ENCODE results near the gene REXO4.
"Not testable (repeated sequence)": the region's sequence is repeated elsewhere in the genome, so short reads cannot be mapped to it uniquely, and the experiment has no call there.

REXO4 gene

GRCh38 chr9:133417541-133418461, at the start of gene REXO4:
TSS of gene REXO4 (minus strand) at chr9:133418010. CDS start at chr9:133417844, 166 bp downstream.
- DNase-seq (ENCODE audit: low spot score) (peak; percentile 61), FAIRE-seq (no peak)

DNA sequence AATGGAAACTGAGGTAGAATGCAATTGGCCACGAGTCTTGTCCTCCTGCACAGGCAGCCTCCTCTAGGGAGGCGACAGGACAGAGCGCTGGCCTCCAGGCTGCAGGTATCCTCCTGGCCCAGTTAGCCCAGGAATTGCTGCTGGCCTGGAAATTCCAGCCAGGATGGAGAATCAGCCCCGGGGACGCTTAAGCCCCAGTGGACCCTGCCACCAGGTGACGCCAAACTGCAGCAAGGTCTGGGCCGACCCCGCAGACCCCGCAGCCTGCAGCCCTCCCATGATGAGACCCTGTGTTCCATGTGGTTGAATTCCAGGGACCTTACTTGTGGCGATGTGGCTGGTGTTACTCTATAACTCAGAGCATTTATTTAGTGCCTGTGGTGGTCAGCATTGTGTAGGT, 49.3 kb upstream of the REXO4 start:
- DNase-seq (ENCODE audit: low spot score) (no peak), FAIRE-seq (no peak)

DNA sequence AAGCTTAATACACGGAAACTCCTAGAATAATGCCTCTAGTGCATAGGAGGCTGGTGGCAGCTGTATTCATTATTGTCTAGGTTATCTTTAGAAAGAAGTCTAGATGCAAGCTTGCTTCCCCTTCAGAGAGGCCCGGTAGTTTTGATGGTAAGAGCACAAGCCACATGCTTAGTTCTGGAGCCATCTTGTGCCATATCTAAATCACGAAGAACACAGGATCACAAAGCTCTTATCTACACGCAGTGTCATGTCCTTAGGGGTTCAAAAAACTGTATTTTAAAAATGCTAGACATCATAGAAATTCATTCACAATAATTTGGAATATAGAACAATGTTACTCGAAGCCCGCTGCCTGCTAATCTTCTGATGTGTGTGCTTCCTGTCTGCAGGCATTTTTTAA, 48.2 kb upstream of the REXO4 start:
- FAIRE-seq (no peak), DNase-seq (ENCODE audit: low spot score) (no peak)

- DNase-seq (ENCODE audit: low spot score) (no peak), FAIRE-seq (no peak)
Observed at GRCh38 chr9:133464638-133465037, 46.8 kb upstream of the REXO4 start.

DNA sequence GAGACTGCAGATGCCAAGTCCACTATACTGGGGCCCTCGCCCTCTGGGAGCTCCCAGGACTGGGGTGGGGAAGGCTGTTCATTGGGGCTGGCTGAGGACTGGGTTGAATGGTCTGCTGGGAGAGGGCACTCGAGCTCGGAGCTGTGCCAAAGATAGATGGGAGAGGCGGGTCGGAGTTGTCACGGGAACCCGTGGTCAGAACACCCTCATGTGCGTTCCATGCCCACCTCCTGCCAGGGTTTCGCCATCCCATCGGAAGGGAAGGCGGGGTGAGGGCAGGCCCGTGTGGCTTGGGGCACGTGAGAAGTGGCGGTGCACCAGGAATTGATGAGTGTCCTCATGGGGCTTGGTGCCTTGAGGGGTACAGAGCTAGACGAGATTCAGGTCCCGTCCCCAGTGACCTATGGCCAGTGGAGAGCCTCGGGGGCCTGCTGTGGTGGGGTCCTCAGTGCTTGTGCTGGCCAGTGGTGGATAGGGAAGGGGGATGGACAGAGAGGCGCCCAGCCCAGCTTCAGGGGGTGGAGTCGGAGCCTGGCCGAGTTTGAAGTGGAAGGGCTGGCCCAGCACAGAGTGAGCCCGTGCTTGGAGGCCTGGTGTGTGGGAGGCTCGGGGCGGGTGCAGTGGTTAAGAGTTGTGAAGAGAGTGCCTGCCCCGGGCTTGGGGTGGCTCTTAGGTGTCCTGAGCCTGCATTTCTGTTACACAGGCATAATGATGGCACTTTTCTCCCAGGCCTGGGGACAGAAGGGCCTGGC, 46.2 kb upstream of the REXO4 start:
- no peak for DNase-seq (ENCODE audit: low spot score)
- no peak for FAIRE-seq

GRCh38 chr9:133463234-133463863, 45.5 kb upstream of the REXO4 start:
- no peak for FAIRE-seq
- no peak for DNase-seq (ENCODE audit: low spot score)

GRCh38 chr9:133461975-133462374, 44.2 kb upstream of the REXO4 start:
- no peak for FAIRE-seq
- DNase-seq (ENCODE audit: low spot score), result no peak

DNA sequence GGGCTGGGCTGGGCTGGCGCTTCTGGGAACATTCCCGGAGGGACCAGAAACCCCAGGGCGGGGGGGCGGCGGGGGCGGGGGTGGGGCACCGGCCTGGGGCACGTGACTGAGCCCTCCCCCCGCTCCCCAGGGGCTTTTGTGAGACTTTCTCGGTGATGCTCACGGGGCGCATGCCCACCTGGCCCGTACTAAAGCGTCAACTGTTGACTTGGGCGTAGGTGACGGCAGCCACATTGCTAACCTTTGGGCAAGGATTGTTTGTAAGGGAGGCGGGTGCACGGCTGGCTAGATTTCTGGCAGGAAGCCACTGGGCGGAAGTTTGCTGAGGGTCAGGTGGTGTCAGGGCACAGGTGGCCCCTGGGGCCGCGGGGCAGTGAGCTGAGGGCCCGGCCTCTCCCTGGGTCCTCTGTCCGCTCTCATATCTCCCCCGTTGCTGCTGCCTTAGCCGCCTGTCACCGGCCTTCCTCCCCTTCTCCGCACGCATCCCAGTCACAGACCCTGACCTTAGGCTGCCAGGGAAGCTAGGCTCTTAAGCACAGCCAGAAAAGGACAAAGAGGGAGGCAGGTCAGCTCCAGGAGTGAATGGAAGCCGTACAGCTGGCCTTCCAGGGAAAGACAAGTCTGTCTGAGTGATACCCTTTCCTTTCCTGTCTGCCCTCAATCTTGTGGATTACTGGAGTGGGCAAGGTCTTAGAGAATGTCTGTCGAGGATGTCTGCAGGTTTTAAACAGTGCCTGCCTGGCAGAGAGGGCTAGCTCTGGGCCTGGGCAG, 42.8 kb upstream of the REXO4 start:
- DNase-seq (ENCODE audit: low spot score) (no peak), FAIRE-seq (no peak)

- peak; percentile 83 for DNase-seq (ENCODE audit: low spot score)
- peak; percentile 53 for FAIRE-seq
Observed at GRCh38 chr9:133459476-133460404, 41.9 kb upstream of the REXO4 start, which contains the start of gene CACFD1. TSS of gene CACFD1 (plus strand) at chr9:133459978. CDS start at chr9:133460067, 89 bp downstream.

DNA sequence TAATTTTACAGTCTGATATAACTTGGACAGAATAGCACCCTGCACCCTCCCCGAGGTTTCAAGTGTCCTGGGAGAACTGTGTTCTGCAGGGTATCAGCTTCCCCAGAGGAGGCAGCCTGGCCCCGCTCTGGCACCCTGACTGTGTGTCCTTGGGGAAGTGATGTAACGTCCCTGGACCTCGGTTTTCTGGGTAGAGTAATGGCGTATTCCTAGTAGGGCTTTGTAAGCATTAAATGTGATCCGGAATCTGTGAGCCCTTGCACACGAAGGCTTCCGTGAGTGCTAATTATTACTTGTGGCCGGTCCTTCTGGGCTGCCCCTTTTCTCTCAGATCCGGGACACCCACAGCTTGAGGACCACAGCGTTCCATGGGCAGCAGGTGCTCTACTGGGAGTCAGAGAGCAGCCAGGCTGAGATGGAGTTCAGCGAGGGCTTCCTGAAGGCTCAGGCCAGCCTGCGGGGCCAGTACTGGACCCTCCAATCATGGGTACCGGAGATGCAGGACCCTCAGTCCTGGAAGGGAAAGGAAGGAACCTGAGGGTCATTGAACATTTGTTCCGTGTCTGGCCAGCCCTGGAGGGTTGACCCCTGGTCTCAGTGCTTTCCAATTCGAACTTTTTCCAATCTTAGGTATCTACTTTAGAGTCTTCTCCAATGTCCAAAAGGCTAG, 41.0 kb upstream of the REXO4 start:
- no peak for DNase-seq (ENCODE audit: low spot score)
- no peak for FAIRE-seq

DNA sequence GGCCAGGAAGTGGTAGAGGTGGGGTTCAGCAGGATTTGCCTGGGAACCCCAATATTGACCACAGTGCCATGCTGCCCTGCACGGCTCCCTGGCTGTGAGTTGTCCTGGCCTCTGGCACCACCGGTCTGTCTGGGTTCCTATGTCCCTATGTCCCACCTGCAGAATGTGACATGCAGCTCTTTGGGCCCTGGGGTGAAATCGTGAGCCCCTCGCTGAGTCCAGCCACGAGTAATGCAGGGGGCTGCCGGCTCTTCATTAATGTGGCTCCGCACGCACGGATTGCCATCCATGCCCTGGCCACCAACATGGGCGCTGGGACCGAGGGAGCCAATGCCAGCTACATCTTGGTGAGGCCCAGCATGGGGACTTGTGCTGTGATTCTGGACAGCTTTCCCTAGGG, 39.9 kb upstream of the REXO4 start:
- DNase-seq (ENCODE audit: low spot score) (no peak), FAIRE-seq (no peak)

- DNase-seq (ENCODE audit: low spot score) (no peak), FAIRE-seq (no peak)
Observed at GRCh38 chr9:133457233-133457632, 39.4 kb upstream of the REXO4 start.

DNA sequence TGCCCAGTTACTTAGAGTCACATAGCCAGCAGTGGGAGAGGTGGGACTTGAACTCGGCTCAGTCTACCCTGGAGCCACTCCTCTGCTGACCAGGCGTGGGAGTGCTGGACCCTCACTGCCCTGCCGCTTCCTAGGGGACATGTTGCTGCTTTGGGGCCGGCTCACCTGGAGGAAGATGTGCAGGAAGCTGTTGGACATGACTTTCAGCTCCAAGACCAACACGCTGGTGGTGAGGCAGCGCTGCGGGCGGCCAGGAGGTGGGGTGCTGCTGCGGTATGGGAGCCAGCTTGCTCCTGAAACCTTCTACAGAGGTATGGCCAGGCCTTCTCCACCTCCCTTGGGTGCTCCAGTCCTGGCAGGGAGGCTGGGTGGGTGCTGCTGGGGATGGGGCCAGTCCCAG, 38.6 kb upstream of the REXO4 start:
- FAIRE-seq, result no peak
- DNase-seq (ENCODE audit: low spot score), result no peak

DNA sequence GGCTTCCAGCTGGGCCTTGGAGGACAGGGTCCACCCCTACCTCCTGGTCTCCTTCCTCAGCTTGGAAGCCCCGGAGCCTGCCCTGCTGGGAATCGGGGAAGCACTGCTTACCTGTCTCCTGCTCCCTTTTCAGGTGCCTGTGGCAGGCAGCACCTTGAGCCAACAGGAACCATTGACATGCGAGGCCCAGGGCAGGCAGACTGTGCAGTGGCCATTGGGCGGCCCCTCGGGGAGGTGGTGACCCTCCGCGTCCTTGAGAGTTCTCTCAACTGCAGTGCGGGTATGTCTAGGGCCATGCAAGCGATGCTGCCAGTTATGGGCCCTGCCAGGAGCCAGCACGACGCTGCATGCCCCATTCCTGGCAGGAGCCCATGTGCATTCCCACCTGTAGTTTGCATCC, 38.1 kb upstream of the REXO4 start:
- FAIRE-seq (no peak), DNase-seq (ENCODE audit: low spot score) (no peak)

- DNase-seq (ENCODE audit: low spot score) (no peak), FAIRE-seq (no peak)
Observed at GRCh38 chr9:133454943-133455673, 37.3 kb upstream of the REXO4 start.

DNA sequence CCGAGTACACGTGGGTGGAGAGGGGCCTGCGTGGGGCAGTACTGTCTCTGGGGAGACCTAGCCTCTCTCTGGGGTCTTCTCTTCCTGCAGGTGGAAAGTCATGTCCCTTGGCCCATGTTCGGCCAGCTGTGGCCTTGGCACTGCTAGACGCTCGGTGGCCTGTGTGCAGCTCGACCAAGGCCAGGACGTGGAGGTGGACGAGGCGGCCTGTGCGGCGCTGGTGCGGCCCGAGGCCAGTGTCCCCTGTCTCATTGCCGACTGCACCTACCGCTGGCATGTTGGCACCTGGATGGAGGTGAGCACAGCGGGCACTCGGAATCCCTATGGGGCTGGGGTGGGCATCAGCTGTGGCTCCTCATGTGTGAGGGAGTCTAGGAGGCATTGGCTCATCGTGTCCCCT, 36.5 kb upstream of the REXO4 start:
- FAIRE-seq (no peak), DNase-seq (ENCODE audit: low spot score) (no peak)

- FAIRE-seq, result no peak
- DNase-seq (ENCODE audit: low spot score), result no peak
Observed at GRCh38 chr9:133453651-133454050, 35.8 kb upstream of the REXO4 start.

DNA sequence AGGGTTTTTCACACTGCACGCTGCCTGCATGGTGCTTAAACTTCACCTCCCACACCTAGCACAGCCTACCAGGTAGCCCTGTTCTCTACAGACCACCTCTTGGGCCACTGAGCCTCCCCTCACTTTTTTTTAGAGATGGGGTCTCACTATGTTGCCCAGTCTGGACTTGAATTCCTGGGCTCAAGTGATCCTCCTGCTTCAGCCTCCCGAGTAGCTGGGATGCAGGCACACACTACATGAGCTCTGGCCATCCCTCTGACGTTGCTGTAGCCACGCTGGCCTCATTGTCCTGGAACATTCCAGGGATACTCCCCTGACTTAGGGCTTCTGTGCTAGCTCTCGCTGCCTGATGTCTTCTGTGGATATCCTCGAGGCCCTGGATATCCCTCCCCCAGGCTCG, 34.8 kb upstream of the REXO4 start:
- DNase-seq (ENCODE audit: low spot score), result no peak
- no peak for FAIRE-seq

- FAIRE-seq; DNase-seq (ENCODE audit: low spot score): not testable (repeated sequence)
Observed at GRCh38 chr9:133451865-133452264, 34.1 kb upstream of the REXO4 start.
